ENCODE measurements around the gene BANF2.
A peak's percentile ranks its signal among the peaks of the same experiment; 100 is the strongest.

Gene BANF2

GRCh38 chr20:17664025-17664633, 35.6 kb upstream of the BANF2 start:
- DNase-seq (ENCODE audit: low spot score), result no peak

- no peak for DNase-seq (ENCODE audit: low spot score)
These were observed 34.0 kb upstream of the BANF2 start for GRCh38 chr20:17665756-17666155.

GRCh38 chr20:17666481-17666880, 33.3 kb upstream of the BANF2 start:
- no peak for DNase-seq (ENCODE audit: low spot score)

- DNase-seq (ENCODE audit: low spot score), result no peak
These were observed 32.3 kb upstream of the BANF2 start for GRCh38 chr20:17667445-17667844.

- no peak for DNase-seq (ENCODE audit: low spot score)
These were observed 31.3 kb upstream of the BANF2 start for GRCh38 chr20:17668432-17668831.

- no peak for DNase-seq (ENCODE audit: low spot score)
These were observed 30.3 kb upstream of the BANF2 start for GRCh38 chr20:17669306-17669931.

- no peak for DNase-seq (ENCODE audit: low spot score)
These were observed 28.8 kb upstream of the BANF2 start for GRCh38 chr20:17671011-17671410.

- DNase-seq (ENCODE audit: low spot score), result no peak
These were observed 28.2 kb upstream of the BANF2 start for GRCh38 chr20:17671565-17671964.

GRCh38 chr20:17673084-17673483, 26.7 kb upstream of the BANF2 start:
- DNase-seq (ENCODE audit: low spot score), result no peak

- no peak for DNase-seq (ENCODE audit: low spot score)
These were observed 24.8 kb upstream of the BANF2 start for GRCh38 chr20:17674722-17675518.

GRCh38 chr20:17675519-17676377, 24.0 kb upstream of the BANF2 start:
- no peak for DNase-seq (ENCODE audit: low spot score)

- no peak for DNase-seq (ENCODE audit: low spot score)
These were observed 23.4 kb upstream of the BANF2 start for GRCh38 chr20:17676378-17676759.

GRCh38 chr20:17676942-17677341, 22.8 kb upstream of the BANF2 start:
- no peak for DNase-seq (ENCODE audit: low spot score)

- DNase-seq (ENCODE audit: low spot score), result no peak
These were observed 21.5 kb upstream of the BANF2 start for GRCh38 chr20:17678295-17678694.

GRCh38 chr20:17678886-17679285, 20.9 kb upstream of the BANF2 start:
- DNase-seq (ENCODE audit: low spot score), result no peak

GRCh38 chr20:17679941-17680835, 19.6 kb upstream of the BANF2 start:
- DNase-seq (ENCODE audit: low spot score), result no peak

- peak; percentile 64 for DNase-seq (ENCODE audit: low spot score)
These were observed 18.7 kb upstream of the BANF2 start for GRCh38 chr20:17680836-17681725.

GRCh38 chr20:17681726-17682102, 18.1 kb upstream of the BANF2 start:
- no peak for DNase-seq (ENCODE audit: low spot score)

GRCh38 chr20:17682103-17682888, 17.5 kb upstream of the BANF2 start, which contains the start of gene RRBP1:
TSS of gene RRBP1 (minus strand) at chr20:17682242. CDS start at chr20:17660507, 21,735 bp downstream.
- peak; percentile 98 for DNase-seq (ENCODE audit: low spot score)

GRCh38 chr20:17682889-17683198, 16.9 kb upstream of the BANF2 start:
- DNase-seq (ENCODE audit: low spot score), result no peak
